KBM-7 (cell line): ENCODE results near the gene PTPRM.

Experiments
- DNase-seq: peaks from one replicate; pipeline ENCODE4 v3.0.0-alpha.2; 2015
- in situ Hi-C: fragments of 300-500 bp; cut with MboI; formaldehyde crosslinking; loops from 2 replicates; pipeline ENCODE4 v1.14.3; 2020; ENCODE audit warnings: low sequenced_read_pairs, low pct_unique_long_range_greater_than_20kb, mixed read lengths

Gene PTPRM

DNA sequence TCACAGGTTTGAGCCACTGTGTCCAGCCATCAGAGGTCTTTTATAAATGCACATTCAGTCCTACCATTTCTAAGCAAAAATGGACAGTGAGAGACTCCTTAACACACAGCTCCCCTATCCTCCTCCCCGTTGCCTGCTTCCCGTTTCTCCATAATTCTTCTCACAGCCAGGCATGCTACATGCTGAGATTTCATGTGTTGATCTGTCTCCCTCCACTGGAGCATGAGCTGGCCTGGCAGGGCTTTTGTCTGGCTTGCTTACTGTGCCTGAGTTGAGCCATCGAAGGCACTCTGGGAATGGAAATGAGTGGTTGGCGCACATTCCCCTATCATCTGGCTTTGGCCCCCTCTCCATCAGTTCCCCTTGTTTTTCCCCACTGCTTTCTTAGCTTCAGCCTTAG is 413.5 kb downstream of the PTPRM start:
- DNase-seq, result no peak
- in situ Hi-C loops, result no loop called here

DNA sequence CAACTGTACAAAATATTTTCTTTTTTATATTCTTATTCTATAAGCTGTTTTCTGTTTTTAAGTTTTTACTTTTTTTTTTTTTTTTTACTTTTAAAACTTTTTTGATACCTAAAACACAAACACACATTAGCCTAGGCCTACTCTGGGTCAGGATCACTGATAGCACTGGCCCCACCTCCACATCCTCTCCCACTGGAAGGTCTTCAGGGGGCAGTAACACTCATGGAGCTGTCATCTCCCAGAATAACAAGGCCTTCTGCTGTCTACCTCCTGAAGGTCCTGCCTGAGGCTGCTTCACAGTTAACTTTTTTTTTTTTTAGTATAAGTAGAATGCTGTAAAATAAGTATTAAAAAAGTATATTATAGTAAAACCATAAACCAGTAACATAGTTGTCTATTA is 415.1 kb downstream of the PTPRM start:
- in situ Hi-C loops, result no loop called here
- DNase-seq, result no peak

DNA sequence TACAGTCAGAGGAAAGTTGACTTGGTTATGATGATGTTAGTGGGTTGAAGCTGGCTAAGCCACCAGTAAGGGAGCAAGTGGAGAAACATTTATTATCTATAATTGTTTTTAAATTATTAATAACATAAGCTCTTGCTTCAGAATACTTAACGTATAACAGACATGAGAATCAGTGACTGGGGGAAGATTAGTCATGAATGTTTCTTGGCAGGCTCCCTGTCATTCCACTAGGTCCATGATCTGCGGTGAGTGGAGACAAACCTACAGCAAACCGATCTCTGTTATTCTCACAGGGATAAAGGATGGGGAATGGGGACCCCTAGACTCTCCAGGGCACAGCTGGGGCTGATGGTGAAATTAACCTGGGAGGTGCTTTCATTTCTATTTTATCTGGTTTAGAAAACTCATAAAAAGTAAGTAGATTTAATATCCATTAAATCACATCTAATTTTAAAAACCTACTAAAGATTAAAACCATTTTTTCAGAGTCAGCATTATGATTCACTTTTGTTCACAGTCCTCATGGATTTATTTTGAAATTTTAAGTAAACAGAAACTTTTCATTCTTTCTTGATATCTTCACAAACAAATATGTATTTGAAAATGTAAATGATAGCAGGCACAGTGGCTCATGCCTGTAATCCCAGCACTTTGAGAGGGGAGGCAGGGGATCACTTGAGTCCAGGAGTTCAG is 420.3 kb downstream of the PTPRM start:
- DNase-seq, result no peak
- in situ Hi-C loops, result no loop called here

GRCh38 chr18:7990670-7991069 is 423.6 kb downstream of the PTPRM start:
- in situ Hi-C loops, result no loop called here
- DNase-seq, result no peak

DNA sequence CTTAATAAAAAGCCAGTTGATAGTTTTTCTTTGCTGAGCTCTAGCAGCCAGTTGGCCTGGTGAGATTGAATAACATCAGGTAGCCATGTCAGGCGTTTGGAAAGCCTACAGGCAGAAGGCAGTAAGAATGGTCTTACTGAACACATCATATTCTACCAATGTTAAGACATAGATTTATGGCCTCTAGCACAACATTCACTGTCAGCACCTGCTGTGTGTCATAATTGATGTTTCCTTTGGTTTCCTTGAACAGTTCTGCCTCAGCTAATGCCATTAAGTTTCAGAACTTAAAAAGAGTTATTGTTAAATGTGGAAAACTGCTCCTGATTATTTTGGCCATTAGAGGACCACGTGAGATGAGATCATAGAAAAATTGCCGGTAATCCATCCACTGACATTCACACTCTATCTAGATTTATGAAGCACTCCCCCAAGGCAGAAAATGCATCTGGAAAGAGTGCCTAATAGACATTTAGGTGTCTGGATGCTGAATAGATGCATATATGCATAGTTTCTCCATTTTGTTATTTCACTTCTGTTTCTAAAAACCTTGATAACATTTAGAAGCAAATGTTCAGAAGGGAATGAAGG is 434.7 kb downstream of the PTPRM start:
- in situ Hi-C loops, result no loop called here
- no peak for DNase-seq

DNA sequence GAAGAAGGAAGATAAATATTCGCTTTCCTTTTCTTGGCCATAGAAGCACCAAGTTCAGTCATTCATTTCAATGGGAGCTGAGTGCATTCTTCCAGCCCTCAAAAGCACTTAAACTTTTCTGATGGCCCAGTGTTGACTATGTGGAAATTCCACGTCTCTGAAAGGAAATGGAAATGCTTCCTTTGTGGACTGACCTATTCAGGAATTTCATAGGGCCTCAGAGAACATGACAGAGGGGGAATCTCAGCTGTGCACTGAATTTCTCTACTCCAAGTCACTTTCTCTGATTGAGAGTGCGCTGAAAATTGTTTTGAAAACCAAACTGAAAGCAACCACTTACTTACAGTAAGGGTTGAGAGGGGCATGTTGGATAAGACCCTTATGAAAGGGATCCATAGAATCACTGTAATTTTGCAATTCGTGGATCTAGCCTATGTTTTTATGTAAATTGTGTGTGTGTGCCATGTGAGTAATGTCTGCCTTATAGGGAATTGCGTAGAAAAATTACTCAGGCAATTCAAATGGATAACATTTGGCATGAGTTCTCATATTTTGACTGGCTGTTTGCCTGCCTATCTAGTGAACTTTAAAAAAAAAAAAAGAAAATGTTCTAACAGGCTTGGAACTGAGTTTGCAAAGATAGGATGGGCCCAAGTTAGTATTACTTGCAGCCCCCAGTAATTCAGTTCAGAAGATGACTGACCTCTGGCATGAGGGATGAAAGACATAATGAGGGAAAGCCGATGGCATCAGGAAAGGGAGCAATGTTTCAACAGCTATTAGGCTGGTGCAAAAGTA is 437.0 kb downstream of the PTPRM start:
- no peak for DNase-seq
- in situ Hi-C loops, result no loop called here

DNA sequence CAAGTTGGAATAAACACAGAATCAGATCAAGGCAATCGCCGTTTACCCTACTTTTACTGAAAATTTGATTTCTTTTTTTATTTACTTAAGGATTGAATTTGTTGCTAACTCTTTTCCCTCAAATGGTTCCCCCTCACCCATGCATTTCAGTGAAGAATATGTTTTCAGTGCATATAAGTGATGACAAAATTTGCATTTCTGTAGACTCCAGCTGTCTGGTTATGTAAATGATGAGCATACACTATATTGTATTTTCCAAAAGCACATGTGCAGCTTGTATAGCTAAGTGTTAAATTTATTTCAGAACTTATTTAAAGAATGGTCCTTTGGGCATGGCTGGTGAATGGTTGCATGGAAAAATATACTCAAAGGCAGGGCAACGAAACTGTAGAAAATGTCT is 437.7 kb downstream of the PTPRM start:
- DNase-seq, result no peak
- in situ Hi-C loops, result no loop called here

GRCh38 chr18:8005870-8006569 is 438.9 kb downstream of the PTPRM start:
- DNase-seq, result no peak
- in situ Hi-C loops, result no loop called here

DNA sequence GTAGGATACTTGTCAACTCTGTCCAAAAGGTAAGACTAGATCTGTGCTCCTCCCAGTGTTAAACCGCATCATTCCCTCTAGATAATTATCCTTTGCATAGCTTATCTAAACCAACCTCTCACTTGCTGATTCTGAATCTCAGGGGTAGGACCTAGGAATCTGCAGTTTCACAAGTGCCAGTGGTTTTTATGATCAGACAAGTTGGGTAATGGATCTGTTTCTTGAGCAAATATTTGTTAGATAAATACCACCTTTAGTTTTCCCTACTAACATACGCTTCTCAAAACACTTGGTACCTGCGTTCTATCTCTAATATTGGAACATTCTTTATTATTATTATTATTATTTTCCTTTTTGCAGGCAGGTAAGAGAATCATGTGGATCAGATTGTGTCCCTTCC is 439.9 kb downstream of the PTPRM start:
- no peak for DNase-seq
- in situ Hi-C loops, result no loop called here

DNA sequence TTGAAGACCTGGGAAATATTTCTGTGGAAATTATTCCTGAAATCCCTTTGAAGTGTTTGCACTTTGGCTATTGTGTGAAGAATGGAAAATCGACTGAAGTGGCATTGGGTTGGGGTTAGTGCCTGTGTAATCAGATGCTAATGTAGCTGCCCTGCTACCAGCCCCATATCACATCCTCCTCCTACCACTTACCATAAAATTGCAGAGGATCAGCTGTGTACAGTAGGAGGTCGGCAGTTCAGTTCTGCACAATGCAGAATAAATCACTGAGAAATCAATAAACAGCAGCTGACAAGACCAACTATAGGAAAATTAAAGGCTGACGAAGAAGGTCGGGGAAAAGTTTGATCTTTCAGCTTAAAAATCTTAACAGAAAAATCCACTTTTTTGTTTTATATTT is 440.9 kb downstream of the PTPRM start:
- no peak for DNase-seq
- in situ Hi-C loops, result no loop called here

GRCh38 chr18:8011361-8011760 is 444.2 kb downstream of the PTPRM start:
- in situ Hi-C loops, result no loop called here
- no peak for DNase-seq

- DNase-seq, result no peak
Observed at GRCh38 chr18:8011906-8012305, 444.8 kb downstream of the PTPRM start.

GRCh38 chr18:8018701-8019331 is 451.7 kb downstream of the PTPRM start:
- in situ Hi-C loops, result no loop called here

More at GRCh38 chr18:8011906-8012305, 444.8 kb downstream of the PTPRM start:
- in situ Hi-C loops, result no loop called here

GRCh38 chr18:8019600-8019999 is 452.5 kb downstream of the PTPRM start:
- in situ Hi-C loops, result no loop called here
- DNase-seq, result no peak

More at GRCh38 chr18:8018701-8019331, 451.7 kb downstream of the PTPRM start:
- DNase-seq, result no peak

DNA sequence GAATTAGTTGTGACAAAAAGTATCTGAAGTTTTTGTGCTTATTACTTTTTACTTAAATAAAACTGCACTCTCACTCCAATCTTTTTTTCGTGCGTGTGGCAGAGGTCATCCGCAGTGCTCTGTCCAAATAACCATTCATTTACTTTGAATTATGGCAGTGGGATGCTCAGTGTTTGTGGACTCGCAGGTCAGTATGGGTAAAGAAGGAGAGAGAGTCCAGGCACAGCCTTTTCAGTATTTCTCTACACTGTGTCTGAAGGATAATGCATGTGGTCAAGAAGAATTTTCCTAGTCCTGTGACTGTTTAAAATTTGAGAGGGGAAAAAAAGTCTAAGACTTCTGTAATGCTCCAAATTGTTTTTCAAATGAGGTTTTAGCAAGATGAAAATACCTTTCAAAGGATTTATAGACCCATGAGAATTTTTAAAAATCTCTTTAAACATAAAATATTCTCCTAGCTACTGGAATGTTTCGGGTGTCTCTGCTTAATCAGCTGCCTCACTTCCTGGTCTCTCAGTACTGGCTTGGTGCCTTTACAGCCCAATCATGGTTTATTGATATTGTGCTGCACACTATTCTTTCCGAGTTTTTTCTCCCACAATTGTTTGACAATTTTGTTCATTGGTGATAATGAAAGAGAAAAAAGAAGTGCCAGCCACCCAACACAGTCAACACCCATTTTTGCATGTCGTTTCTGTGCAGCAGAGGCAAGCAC is 453.2 kb downstream of the PTPRM start:
- in situ Hi-C loops, result no loop called here
- no peak for DNase-seq

- in situ Hi-C loops, result no loop called here
- no peak for DNase-seq
Observed at GRCh38 chr18:8029061-8029460, 461.9 kb downstream of the PTPRM start.

DNA sequence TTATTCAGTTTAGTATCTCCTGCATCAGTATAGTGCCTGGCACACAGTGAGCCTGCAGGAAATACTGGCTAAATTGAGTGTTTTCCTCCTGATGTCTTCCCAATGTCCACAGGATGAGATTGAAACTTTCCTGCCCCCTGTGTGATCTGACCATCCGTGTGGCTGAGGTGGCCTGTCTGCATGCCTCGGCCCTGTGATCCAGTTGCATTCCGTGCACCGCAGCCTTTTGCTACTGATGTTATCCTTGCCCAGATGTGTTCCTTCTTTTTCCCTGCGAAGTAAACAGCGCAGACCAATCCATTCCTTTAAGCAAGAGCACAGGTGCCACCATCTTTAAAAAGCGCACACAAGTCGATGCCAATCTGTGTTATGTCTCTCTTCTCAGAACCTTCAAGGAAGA is 462.6 kb downstream of the PTPRM start:
- no peak for DNase-seq
- in situ Hi-C loops, result no loop called here

DNA sequence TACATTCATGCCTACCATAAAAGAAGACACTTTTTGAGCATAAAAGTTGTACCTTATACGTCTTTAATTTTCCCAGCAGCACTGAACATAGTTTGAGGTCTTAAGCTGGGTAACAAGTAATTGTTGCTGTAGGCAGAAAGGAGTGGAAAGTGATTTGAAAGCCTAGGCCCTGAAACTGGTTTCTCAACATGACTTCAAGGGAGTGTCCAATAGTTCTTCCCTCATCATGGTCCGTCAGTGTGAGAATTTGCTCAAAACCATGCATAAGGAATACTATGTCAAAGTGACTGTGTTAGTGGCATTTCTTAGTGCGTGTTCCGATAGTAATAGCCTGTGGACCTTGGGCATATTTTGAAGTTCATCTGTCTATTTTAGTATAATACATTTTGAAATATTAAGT is 463.1 kb downstream of the PTPRM start:
- in situ Hi-C loops, result no loop called here

DNA sequence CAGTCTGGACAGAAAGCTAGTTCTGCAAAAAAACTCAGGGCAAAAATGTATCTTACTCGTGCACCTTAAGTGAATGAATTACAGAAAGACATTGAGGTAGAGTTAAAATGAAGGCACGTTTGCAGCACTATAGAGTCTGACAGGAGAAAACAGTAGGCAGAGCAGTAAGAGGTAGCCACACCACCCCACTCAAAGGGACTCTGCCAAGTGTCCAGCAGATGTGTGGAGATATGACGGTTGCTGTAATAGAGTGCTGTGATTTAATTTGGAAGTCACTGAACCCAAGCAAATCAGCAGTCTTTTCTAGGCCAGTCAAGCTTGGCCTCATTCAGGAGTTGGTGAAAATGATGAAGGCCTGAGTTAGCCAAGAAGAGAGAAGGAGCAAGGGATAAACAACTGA is 464.4 kb downstream of the PTPRM start:
- in situ Hi-C loops, result no loop called here
- DNase-seq, result no peak

More for the DNA sequence above, 463.1 kb downstream of the PTPRM start:
- no peak for DNase-seq
